Measurements from ENCODE around the gene ARFGAP1.

ARFGAP1 gene

GRCh38 chr20:63247671-63248228 lies 24.9 kb upstream of the ARFGAP1 start:
- no peaks in the 10 kb centered on the region for H3F3A ChIP-seq (ENCODE audit: control insufficient read depth, insufficient read depth)
- TF ChIP-seq CTCF (IDR thresholded peaks at IDR 0.05; ENCODE audit: low read depth, low read length, poor library complexity, severe bottlenecking) (no peak), EZH2phosphoT487 (IDR thresholded peaks at IDR 0.05; ENCODE audit: borderline replicate concordance, low read length) (no peak)
- peaks cover 2% of the 10 kb centered on the region; the same call in 1 of the 2 replicates for H3K27me3 ChIP-seq (ENCODE audit: control insufficient read depth, low read length)
- no peaks in the 10 kb centered on the region for H3K36me3 ChIP-seq (ENCODE audit: control insufficient read depth, low read length)
- no peak overlapping the region for H3K4me3 ChIP-seq (ENCODE audit: low read length)
- no peaks in the 10 kb centered on the region for H3K9me2 ChIP-seq (replicated peaks; ENCODE audit: control insufficient read depth, low read length)
- no peaks in the 10 kb centered on the region for H4K20me1 ChIP-seq (ENCODE audit: control insufficient read depth, insufficient read depth, low read depth, low read length)
- H3K4me1 ChIP-seq (ENCODE audit: control insufficient read depth, low read length): no peaks in the 10 kb centered on the region
- no peaks in the 10 kb centered on the region for H3K79me2 ChIP-seq (ENCODE audit: control insufficient read depth, low read length)
- H3K9me3 ChIP-seq (ENCODE audit: control insufficient read depth, insufficient read depth, low read length): no peaks in the 10 kb centered on the region
- no peak overlapping the region for H3K27ac ChIP-seq (ENCODE audit: low read depth, low read length)
- no peak overlapping the region for H3K4me2 ChIP-seq (ENCODE audit: low read length)

DNA sequence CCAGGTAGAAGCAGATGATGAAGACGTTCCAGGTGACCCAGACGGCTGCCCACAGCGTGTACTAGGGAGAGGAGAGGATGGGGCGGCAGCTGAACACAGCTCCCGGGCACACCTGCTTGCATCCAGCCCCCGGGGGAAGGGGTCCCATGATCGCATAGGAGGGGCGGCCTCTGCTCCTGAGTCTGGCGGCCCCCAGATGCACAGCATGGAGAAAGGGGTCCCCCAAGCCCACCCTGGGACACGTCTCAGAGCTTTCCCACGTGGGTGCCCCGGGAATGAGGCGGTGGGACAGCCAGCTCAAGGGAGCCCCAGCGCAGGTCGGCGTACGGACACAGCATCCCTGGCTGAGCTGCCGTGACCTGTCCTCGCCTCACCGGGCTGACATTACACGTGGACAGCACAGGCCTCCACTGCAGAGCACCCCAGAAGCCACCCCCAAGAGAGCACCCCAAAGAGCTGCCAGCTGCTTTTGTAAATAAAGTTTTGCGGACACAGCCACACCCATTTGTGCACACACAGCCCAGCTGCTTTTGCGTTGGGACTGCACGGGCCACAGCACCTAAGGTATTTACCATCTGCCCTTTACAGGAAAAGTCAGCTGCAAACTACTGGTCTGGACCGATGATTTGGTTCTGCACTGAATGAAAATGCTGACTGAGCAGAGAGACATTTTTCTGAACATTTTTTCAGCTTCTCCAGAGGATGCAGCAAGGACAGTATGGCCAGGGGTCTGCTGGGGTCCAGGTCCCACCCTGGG lies 23.6 kb upstream of the ARFGAP1 start:
- Histone ChIP-seq H3K79me2 (ENCODE audit: control insufficient read depth, low read length) (no peaks in the 10 kb centered on the region), H4K20me1 (ENCODE audit: control insufficient read depth, insufficient read depth, low read depth, low read length) (no peaks in the 10 kb centered on the region), H3K36me3 (ENCODE audit: control insufficient read depth, low read length) (no peaks in the 10 kb centered on the region), H3K9me2 (replicated peaks; ENCODE audit: control insufficient read depth, low read length) (no peaks in the 10 kb centered on the region), H3K27ac (ENCODE audit: low read depth, low read length) (no peak overlapping the region), H3K9me3 (ENCODE audit: control insufficient read depth, insufficient read depth, low read length) (no peaks in the 10 kb centered on the region), H3F3A (ENCODE audit: control insufficient read depth, insufficient read depth) (no peaks in the 10 kb centered on the region), H3K4me1 (ENCODE audit: control insufficient read depth, low read length) (no peaks in the 10 kb centered on the region), H3K27me3 (ENCODE audit: control insufficient read depth, low read length) (peaks cover 9% of the 10 kb centered on the region), H3K4me3 (ENCODE audit: low read length) (no peak overlapping the region), H3K4me2 (ENCODE audit: low read length) (no peak overlapping the region)
- TF ChIP-seq EZH2phosphoT487 (IDR thresholded peaks at IDR 0.05; ENCODE audit: borderline replicate concordance, low read length) (no peak), CTCF (IDR thresholded peaks at IDR 0.05; ENCODE audit: low read depth, low read length, poor library complexity, severe bottlenecking) (no peak)

DNA sequence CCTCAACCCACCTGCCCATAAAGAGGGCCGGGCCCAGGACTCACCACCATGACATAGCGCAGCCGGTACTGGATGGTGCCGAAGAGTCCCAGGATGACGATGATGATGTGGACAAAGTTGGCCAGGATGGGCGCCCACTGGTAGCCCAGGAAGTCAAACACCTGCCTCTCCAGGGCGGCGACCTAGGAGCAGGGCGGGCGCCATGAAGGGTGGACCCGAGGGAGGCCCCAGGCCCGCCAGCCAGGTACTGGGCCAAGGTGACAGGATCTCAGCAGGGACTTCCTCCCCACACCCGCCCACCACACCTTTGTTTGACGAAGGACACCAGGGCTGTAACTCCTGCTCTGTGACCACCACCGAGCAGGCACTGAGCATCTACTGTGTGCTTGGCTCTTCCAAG lies 22.7 kb upstream of the ARFGAP1 start:
- TF ChIP-seq EZH2phosphoT487 (IDR thresholded peaks at IDR 0.05; ENCODE audit: borderline replicate concordance, low read length): no peak
- no peak for TF ChIP-seq CTCF (IDR thresholded peaks at IDR 0.05; ENCODE audit: low read depth, low read length, poor library complexity, severe bottlenecking)
- Histone ChIP-seq H3K4me1 (ENCODE audit: control insufficient read depth, low read length) (no peaks in the 10 kb centered on the region), H3K4me3 (ENCODE audit: low read length) (no peak overlapping the region), H3K27me3 (ENCODE audit: control insufficient read depth, low read length) (peaks cover 10% of the 10 kb centered on the region), H3K9me3 (ENCODE audit: control insufficient read depth, insufficient read depth, low read length) (no peaks in the 10 kb centered on the region), H3K79me2 (ENCODE audit: control insufficient read depth, low read length) (no peaks in the 10 kb centered on the region), H3K36me3 (ENCODE audit: control insufficient read depth, low read length) (no peaks in the 10 kb centered on the region), H3K27ac (ENCODE audit: low read depth, low read length) (no peak overlapping the region), H4K20me1 (ENCODE audit: control insufficient read depth, insufficient read depth, low read depth, low read length) (no peaks in the 10 kb centered on the region), H3K4me2 (ENCODE audit: low read length) (no peak overlapping the region), H3K9me2 (replicated peaks; ENCODE audit: control insufficient read depth, low read length) (no peaks in the 10 kb centered on the region), H3F3A (ENCODE audit: control insufficient read depth, insufficient read depth) (no peaks in the 10 kb centered on the region)

All from DOHH2 (cell line).